ENCODE measurements around the gene MACROH2A1.

Gene MACROH2A1

DNA sequence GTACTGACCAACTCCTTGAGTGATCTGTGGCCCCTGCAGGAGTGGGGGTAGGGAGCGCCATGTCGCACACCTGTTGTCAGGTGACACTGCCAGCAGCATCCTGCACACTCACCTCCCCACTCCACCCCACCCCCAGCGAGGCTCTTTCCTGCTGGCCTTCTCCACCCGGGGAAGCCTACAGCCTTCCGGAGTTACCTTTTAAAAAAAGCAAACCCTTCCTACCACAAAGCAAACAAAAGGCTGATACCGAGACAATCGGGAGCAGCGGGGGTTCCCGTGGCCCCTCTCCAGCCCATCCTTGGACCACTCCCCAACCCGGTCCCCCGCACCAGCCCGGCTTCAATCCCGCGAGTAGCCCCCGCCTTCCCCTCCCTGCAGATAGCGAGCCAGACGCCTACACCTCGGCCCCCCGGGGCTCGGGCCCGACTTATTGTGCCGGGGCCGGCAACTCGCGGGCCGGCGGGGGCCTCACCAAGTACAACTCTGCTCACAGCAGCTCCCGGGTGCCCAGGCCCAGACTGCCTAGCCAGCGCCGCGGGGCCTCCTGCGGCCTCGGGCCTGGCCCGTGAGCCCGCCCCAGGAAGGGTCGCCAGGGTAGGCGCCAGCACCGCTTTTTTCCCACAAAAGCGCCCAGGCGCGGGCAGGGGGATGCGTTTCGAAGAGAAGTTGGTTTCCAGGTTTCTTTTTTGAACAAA is 724 bp downstream of the MACROH2A1 start:
- DNase-seq (ENCODE audit: extremely low read depth in 1 of 2, low read depth in 1 of 2): peak in 1 of 2 donors; percentile 15

DNA sequence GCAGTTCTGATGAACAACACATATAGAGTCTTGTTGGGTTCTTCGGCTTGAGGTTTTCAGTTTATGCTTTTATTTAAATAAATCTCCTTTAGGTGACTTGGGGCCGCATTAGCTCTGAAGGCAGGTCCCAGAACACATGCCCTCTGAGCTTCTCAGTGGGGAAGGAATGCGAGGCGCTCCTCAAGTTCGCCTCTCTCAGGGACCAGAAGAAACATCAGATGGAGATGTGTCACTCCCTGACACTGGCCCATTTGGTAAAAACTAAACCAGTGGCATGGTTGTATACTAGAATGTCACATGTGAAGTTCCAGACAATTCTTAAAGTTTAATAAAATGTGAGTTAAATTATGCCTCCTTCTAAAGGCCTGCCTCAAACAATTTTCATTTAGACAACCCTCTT is 1.9 kb downstream of the MACROH2A1 start:
- DNase-seq (ENCODE audit: extremely low read depth in 1 of 2, low read depth in 1 of 2): no peak

- DNase-seq (ENCODE audit: extremely low read depth in 1 of 2, low read depth in 1 of 2): no peak
Observed at GRCh38 chr5:135396459-135397055, 2.5 kb downstream of the MACROH2A1 start.

DNA sequence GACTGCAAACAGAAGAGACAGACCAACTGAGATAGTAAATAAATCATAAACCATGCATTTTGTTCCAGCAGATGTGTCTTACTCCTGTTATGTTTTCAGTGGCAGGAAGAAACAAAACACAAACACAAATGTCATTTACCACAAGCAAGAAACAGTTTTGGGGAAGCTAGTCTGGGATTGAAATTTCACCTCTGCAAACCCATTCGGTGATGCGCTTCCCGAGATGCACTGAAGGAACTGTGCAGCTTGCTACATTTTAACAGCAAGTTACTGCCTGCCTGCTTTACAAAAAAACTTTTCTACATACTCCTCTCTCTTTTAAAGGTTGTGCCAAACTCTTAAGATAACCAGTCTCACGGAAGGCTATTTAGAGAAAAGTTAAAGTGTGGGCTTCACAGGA is 3.2 kb downstream of the MACROH2A1 start:
- no peak for DNase-seq (ENCODE audit: extremely low read depth in 1 of 2, low read depth in 1 of 2)

- DNase-seq (ENCODE audit: extremely low read depth in 1 of 2, low read depth in 1 of 2): no peak
Observed at GRCh38 chr5:135395451-135395850, 3.6 kb downstream of the MACROH2A1 start.

DNA sequence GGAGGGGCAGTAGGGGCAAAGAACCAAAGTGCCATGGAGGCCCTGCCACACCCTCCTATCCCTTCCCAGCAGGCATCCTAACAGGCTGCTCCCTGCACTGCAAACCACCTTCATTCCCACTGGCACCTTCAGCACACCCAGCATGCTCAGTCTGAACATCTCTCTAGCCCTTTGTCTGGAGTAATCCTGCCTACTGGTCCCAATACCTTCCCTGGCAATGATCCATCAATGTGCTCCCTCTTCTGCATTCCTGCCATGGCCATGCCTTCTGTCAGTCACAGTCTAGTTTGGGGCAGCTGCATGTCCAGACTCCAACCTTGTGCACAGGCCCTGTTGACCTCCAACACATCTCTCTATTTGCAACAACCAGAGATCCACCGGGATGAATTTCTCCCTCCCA is 4.9 kb downstream of the MACROH2A1 start:
- DNase-seq (ENCODE audit: extremely low read depth in 1 of 2, low read depth in 1 of 2): no peak

- no peak for DNase-seq (ENCODE audit: extremely low read depth in 1 of 2, low read depth in 1 of 2)
Observed at GRCh38 chr5:135393691-135394090, 5.3 kb downstream of the MACROH2A1 start.

GRCh38 chr5:135393229-135393628 is 5.8 kb downstream of the MACROH2A1 start:
- no peak for DNase-seq (ENCODE audit: extremely low read depth in 1 of 2, low read depth in 1 of 2)

GRCh38 chr5:135392256-135392655 is 6.8 kb downstream of the MACROH2A1 start:
- DNase-seq (ENCODE audit: extremely low read depth in 1 of 2, low read depth in 1 of 2): no peak

DNA sequence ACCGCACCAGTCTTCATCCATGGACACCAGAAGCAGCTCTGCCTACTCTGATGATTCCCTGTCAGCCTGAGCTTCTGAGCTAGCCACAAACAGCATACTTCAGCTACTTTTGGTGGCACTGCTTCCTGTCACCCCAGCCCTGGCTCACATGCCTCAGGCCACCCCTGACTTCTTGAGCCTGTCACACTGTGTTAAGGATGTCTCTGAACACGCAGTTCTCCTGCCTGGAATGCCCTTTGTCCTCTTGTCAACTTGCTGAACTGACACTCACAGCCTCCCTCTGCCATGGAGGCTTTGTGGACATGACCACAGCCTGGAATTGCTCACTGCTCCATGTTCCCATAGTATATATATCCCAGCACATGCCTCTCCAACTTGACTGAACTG is 7.2 kb downstream of the MACROH2A1 start:
- DNase-seq (ENCODE audit: extremely low read depth in 1 of 2, low read depth in 1 of 2): no peak

DNA sequence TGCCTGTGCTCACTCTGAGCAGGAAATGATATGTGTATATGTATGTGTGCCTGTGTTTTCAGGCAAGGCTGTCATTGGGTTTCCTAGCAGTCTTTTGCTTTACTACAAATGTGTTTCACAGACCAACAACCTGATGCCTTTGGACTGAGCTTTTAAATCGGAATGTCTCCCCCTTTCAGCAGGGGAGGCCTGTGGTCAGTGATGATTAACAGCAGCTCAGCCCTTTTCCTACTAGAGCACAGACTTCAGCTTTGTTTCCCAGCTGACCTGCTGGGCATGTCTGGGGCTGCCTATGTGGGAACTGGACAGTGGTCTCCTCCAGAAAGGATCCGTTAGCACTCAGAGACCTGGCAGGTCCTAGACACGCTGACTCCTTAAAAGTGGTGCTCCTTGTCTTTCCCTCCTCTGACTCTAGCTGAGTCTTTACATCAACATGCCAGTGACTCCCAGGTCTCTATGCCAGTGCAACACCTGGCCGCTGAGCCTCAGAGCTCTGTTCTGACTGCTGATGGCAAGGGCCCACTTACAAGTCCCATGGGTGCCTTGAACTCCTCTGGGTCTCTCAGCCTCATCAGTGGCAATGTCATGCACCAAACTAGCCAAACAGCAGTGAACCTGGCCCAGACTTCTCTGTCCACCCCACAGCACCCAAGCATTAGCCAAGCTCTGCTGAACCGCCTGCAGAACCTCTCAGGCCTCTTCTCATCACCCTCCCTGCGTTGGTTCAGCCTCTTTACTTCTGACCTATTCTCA is 7.7 kb downstream of the MACROH2A1 start:
- no peak for DNase-seq (ENCODE audit: extremely low read depth in 1 of 2, low read depth in 1 of 2)

DNA sequence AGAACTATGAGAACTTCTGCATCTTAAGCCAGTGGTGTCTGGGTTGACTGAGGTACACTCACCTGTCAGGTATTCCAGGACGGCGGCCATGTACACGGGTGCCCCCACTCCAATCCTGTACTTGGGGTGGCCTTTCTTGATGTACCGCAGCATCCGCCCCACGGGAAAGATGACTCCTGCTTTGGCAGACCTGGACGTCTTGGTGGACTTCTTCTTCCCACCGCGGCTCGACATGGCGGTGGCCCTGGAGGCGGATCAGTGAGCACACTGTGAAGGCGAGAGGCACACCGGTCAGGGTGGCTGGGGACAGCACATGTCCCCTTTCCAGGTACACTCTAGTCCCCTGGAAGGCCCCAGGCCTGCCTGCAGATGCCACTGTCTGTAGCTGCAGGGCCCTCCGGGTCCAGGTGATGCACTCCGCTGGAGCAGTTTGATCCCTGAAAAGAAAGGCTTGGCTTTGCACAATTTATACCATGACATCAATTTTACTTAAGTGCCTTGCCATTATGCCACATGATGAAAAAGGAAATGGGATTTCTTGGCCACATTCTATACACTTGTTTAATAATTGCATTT is 10.1 kb downstream of the MACROH2A1 start:
- DNase-seq (ENCODE audit: extremely low read depth in 1 of 2, low read depth in 1 of 2): no peak

DNA sequence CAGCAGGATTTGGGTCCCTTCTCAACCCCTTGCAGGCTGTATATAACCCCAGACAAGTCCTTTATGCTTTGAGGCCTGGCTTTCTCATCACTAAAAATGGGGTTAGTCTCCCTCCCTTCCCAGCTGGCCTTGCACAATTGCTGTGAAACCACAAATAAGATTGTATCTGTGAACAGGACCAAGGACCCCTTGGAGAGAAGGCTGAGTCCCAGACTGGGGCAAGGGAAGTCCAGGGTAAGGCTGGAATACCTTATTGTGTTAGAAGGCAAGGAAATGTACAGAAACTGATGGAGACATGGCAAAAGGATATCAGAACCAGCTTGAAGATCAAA is 11.4 kb downstream of the MACROH2A1 start:
- DNase-seq (ENCODE audit: extremely low read depth in 1 of 2, low read depth in 1 of 2): no peak

GRCh38 chr5:135386886-135387628 is 12.0 kb downstream of the MACROH2A1 start:
- DNase-seq (ENCODE audit: extremely low read depth in 1 of 2, low read depth in 1 of 2): no peak

DNA sequence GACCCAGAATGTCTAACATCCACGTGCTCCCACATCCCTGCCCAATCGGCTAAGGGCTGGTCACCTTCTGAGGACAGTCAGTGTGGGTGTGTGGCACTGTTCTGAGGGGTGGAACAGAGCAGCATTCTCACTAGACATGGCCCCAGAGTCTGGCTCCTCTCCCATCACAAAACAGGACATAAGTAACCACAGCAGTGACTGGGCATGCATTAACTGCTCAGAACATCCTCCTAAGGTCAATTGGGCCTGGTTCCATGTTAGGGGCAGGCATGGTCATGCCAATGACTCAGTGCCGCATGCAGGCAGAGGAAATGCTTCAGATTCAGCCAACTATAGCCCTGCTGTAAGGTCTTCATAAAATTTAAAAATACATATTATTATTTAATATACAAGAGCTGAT is 12.9 kb downstream of the MACROH2A1 start:
- no peak for DNase-seq (ENCODE audit: extremely low read depth in 1 of 2, low read depth in 1 of 2)

- no peak for DNase-seq (ENCODE audit: extremely low read depth in 1 of 2, low read depth in 1 of 2)
Observed at GRCh38 chr5:135385576-135385975, 13.5 kb downstream of the MACROH2A1 start.

GRCh38 chr5:135384898-135385297 is 14.1 kb downstream of the MACROH2A1 start:
- DNase-seq (ENCODE audit: extremely low read depth in 1 of 2, low read depth in 1 of 2): no peak

DNA sequence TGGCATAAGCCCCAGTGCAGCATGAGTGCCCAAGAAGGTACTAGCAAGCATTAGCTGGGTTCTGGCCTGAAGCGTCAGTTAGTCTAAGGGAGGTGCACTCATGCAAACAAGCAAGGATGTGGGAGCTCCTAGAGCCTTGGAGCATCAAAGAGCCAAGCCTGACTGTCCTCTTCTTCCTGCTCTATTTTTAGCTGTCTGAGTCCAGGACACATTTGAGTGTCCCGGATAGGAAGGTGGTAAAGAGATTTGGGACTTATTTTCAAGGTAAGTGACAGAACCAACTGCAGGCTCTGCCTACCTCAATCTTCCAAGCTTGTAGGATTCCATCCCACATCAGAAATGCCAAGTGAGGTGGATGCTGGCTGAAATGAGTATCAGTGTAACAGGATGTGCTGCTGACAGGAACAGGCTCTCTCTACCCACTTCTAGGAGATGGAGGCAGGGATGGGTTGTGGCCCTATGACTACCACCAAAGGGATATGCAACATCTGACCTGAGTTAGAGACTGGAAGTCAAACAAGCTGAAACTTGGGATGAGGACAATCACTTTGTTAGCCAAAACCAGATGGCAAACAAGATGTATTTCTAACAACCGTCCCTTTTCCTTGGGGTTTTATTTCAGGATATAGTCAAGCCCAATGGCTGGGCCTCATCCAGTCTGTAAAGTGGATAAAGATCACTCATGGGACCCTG is 15.1 kb downstream of the MACROH2A1 start:
- no peak for DNase-seq (ENCODE audit: extremely low read depth in 1 of 2, low read depth in 1 of 2)

GRCh38 chr5:135382981-135383380 is 16.1 kb downstream of the MACROH2A1 start:
- DNase-seq (ENCODE audit: extremely low read depth in 1 of 2, low read depth in 1 of 2): no peak

DNA sequence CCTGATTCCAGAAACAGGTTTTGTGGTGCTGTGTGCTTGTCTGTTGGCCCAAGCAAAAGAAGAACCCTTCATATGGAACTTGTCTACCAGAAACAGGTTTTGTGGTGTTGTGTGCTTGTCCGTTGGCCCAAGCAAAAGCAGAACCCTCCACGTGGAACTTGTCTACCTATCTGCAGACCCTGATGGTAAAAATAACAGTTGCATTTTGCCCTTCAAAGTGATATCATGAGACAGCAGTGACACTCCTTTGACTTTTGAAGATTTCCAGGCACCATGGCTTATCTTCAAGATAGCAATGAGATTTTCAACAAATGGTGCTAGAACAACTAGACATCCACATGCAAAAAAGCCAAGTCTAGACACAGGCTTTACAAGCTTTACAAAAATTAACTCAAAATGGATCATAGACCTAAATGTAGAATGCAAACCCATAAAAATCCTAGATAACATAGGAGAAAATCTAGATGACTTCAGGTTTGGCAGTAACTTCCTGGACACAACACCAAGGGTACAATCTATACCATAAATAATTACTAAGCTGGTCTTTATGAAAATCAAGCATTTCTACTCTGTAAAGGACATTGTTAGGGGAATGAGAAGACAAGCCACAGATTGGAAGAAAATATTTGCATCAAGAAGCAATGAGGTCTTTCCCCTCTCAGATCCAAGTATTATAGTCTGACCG is 16.8 kb downstream of the MACROH2A1 start:
- DNase-seq (ENCODE audit: extremely low read depth in 1 of 2, low read depth in 1 of 2): no peak
